H1 (cell line): Measurements from ENCODE around the gene CCDC60. TPM values are rescaled to one million over a fixed set of nuclear protein-coding genes. Genes with fewer than 3 reads are reported as not detected.

Experiments used
- CBX8 ChIP-seq: fragments of 300-800, 300-1000 bp; sonication (generic); IDR thresholded peaks from 2 replicates; pipeline ENCODE4 v1.7.1; 2016; ENCODE audit warnings: low read depth, low read length, borderline replicate concordance
- CHD7 ChIP-seq: fragments of 300-600 bp; sonication (generic); IDR thresholded peaks from 2 replicates; pipeline ENCODE4 v1.7.1; 2012; ENCODE audit warnings: low read length, moderate library complexity, mild to moderate bottlenecking, inconsistent platforms; ENCODE audit not compliant: insufficient replicate concordance
- NANOG ChIP-seq: IDR thresholded peaks from 2 replicates; pipeline ENCODE4 v1.6.1; 2011; ENCODE audit warnings: low read length, low read depth, mild to moderate bottlenecking, inconsistent platforms; ENCODE audit not compliant: insufficient read depth, poor library complexity, severe bottlenecking
- SIN3A ChIP-seq, 2 experiments: IDR thresholded peaks in 1 of 2; conservative IDR thresholded peaks in 1 of 2; 2 replicates each; pipeline ENCODE4 v1.6.1; 2011 to 2012; ENCODE audit warnings: low read length in 2 of 2, improper control_type of control experiment in 1 of 2, low read depth in 1 of 2, mild to moderate bottlenecking in 1 of 2
- SP2 ChIP-seq: IDR thresholded peaks from 2 replicates; pipeline ENCODE4 v1.6.1; 2012; ENCODE audit warnings: mild to moderate bottlenecking, low read length, inconsistent platforms
- TBP ChIP-seq: IDR thresholded peaks from 2 replicates; pipeline ENCODE4 v1.6.1; 2011; ENCODE audit warnings: low read depth, low read length, improper control_type of control experiment
- TCF12 ChIP-seq: IDR thresholded peaks from 2 replicates; pipeline ENCODE4 v1.6.1; 2011; ENCODE audit warnings: low read depth, mild to moderate bottlenecking, low read length
- polyA plus RNA-seq, 7 experiments: library from polyadenylated mRNA; depleted of rRNA in 3 of 7; stranded (reverse) in 5 of 7; unstranded in 2 of 7; fragments of >200 nt in 5 of 7; fragments of 200-250 nt in 2 of 7; gene quantifications; 1 replicate in 5 of 7; 2 replicates in 1 of 7; 4 replicates in 1 of 7; pipeline versions ENCODE4 v1.2.1 to v1.2.3, GENCODE V29; 2011 to 2013; ENCODE audit warnings: missing spikeins in 2 of 7, mixed read lengths in 2 of 7
- total RNA-seq: library from RNA; stranded (reverse); fragmentation: NEBNext Ultra II Directional; extraction: Animal tissue kit (Norgen Biotek cat#: 25700); gene quantifications from 2 replicates; pipeline ENCODE4 v1.2.1, GENCODE V29; 2021
- TF ChIP-seq, protein P1 (sequence below): IDR thresholded peaks from 2 replicates; pipeline ENCODE4 v1.6.1; 2011; ENCODE audit warnings: low read length, improper control_type of control experiment

Gene CCDC60
- total and polyA plus RNA-seq, 2 of the 8 experiments (the other 6 are each of a cell fraction or from before 2014, with no cell fraction given) = 0.05 TPM; not detected in 1

DNA sequence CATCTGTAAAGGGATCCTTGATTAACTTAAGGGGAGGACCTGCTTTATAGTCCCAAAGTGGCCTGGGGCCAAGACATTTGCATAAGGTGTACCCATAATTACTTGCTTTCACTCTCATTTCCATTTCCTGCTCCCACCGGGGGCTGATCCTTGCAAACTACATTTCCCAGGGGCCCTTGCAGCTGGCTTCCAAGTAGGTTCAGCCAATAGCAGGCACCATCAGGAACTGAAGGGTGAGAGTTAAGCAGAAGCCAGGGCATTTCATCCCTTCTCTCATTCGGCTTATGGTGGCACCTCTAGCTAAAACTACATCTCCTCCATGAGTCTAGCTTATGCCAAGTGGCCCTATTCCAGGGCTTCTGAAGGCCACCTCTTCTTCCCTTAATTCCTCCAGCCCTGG, 88.8 kb downstream of the CCDC60 start (continued):
- no peak for TF ChIP-seq SIN3A (conservative IDR thresholded peaks at IDR 0.05 in 1 of 2, IDR thresholded peaks at IDR 0.05 in 1 of 2; ENCODE audit: low read depth in 1 of 2, low read length in 2 of 2)
- TF ChIP-seq SP2 = no peak
- no peak for TF ChIP-seq CBX8
- TF ChIP-seq, protein P1, sequence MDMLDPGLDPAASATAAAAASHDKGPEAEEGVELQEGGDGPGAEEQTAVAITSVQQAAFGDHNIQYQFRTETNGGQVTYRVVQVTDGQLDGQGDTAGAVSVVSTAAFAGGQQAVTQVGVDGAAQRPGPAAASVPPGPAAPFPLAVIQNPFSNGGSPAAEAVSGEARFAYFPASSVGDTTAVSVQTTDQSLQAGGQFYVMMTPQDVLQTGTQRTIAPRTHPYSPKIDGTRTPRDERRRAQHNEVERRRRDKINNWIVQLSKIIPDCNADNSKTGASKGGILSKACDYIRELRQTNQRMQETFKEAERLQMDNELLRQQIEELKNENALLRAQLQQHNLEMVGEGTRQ = no peak
- TF ChIP-seq TBP = peak; percentile 54; the same call in 1 of the 2 replicates
- TF ChIP-seq NANOG = no peak
- TF ChIP-seq TCF12 = no peak
- TF ChIP-seq CHD7 = no peak
- TF ChIP-seq, all 59 proteins: peak for 8
